Fibroblast of mammary gland (primary cell): ENCODE results near the gene CORO1A.
"Not testable (repeated sequence)": the region's sequence is repeated elsewhere in the genome, so short reads cannot be mapped to it uniquely, and the experiment has no call there.

Experiments
- DNase-seq: peaks from one replicate; pipeline ENCODE4 v3.0.0-alpha.2; 2010; ENCODE audit warnings: low read depth
- H3K4me3 ChIP-seq: 2 replicates; pipeline ENCODE4 v1.5.1; 2011; ENCODE audit warnings: low read depth, mild to moderate bottlenecking, low read length, moderate library complexity; ENCODE audit not compliant: control insufficient read depth
- TF ChIP-seq, protein P1 (sequence below): conservative IDR thresholded peaks from 2 replicates; pipeline ENCODE4 v1.5.1; 2011; ENCODE audit warnings: low read depth, low read length, inconsistent platforms; ENCODE audit not compliant: control insufficient read depth, insufficient read depth

CORO1A gene

DNA sequence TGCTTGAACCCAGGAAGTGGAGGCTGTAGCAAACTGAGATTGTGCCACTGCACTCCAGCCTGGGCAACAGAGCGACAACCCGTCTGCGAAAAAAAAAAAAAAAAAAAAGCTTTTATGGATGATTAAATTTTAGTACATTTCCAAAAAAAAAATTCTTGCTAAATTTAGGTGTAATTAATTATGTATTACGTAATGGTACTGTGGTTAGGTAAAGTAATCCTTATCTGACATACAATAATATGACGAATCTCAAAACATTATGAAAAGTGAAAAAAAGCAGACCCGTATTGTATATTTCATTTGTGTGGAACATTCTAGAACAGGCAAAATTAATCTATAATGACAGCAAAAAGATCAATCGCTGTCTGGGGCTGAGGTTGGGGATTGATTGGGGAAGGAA, 10.3 kb upstream of the CORO1A start:
- H3K4me3 ChIP-seq, result no peak overlapping the region
- no peak for DNase-seq

GRCh38 chr16:30176876-30177275, 6.5 kb upstream of the CORO1A start:
- not testable (repeated sequence) for DNase-seq, H3K4me3 ChIP-seq

More for the DNA sequence above, 10.3 kb upstream of the CORO1A start:
- TF ChIP-seq, protein P1, sequence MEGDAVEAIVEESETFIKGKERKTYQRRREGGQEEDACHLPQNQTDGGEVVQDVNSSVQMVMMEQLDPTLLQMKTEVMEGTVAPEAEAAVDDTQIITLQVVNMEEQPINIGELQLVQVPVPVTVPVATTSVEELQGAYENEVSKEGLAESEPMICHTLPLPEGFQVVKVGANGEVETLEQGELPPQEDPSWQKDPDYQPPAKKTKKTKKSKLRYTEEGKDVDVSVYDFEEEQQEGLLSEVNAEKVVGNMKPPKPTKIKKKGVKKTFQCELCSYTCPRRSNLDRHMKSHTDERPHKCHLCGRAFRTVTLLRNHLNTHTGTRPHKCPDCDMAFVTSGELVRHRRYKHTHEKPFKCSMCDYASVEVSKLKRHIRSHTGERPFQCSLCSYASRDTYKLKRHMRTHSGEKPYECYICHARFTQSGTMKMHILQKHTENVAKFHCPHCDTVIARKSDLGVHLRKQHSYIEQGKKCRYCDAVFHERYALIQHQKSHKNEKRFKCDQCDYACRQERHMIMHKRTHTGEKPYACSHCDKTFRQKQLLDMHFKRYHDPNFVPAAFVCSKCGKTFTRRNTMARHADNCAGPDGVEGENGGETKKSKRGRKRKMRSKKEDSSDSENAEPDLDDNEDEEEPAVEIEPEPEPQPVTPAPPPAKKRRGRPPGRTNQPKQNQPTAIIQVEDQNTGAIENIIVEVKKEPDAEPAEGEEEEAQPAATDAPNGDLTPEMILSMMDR, result no peak

GRCh38 chr16:30179195-30179594, 4.2 kb upstream of the CORO1A start:
- DNase-seq, result no peak
- no peak overlapping the region for H3K4me3 ChIP-seq
- TF ChIP-seq, protein P1, result no peak

- TF ChIP-seq, protein P1, result no peak
- no peak overlapping the region for H3K4me3 ChIP-seq
- DNase-seq, result no peak
Observed at GRCh38 chr16:30179931-30180330, 3.5 kb upstream of the CORO1A start.

- no peak overlapping the region for H3K4me3 ChIP-seq
- TF ChIP-seq, protein P1, result no peak
- DNase-seq, result no peak
Observed at GRCh38 chr16:30180741-30181140, 2.7 kb upstream of the CORO1A start.

DNA sequence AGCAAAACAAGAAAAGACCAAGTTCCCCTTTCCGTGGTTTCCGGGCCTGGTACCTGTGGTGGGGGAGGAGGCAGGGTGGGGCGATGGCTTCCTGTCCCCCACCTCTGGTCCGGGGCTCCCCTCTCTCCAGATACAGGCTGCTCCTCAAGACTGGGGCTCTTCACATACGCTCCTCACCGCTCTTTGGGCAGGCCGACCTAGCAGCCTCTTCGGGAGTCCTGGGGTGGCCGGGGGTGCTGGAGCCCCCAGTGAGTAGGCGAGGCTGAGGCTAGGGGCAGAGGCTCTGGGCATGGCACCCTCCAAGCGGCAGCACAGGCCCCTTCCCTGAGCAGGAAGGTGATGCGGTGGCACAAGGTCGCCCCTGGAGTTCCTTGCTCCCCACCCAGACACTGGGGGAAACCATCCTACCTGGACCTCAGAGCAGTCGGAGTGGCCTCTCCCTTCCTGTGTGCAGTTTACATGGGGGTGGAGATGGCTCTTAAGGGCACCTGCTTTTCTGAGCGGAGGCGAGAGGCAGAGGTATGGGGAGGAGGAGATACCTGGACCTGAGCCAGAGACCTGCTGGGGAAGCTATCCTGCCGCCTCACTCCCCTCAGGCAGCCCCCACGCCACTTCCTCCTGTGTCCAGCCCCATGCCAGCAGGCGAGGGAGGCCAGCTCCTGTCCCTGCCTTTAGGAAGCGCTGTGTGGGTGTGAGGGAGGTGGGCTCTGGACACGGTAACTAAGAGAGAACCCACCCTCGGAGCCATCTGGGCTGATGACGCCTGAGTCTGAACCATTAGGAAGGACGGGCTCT, 891 bp downstream of the CORO1A start:
- peak overlapping the region; percentile 6 for H3K4me3 ChIP-seq
- DNase-seq, result no peak

More for the DNA sequence above, 891 bp downstream of the CORO1A start:
- TF ChIP-seq, protein P1, result no peak
